ENCODE data around the gene CAMTA1.
A peak's percentile ranks its signal among the peaks of the same experiment; 100 is the strongest.

Gene CAMTA1

GRCh38 chr1:6999826-7000225 lies 214.6 kb downstream of the CAMTA1 start:
- no peak for TF ChIP-seq CTCF (IDR thresholded peaks at IDR 0.05; ENCODE audit: control insufficient read depth, extremely low read depth, insufficient read depth)

GRCh38 chr1:7000720-7001119 lies 215.5 kb downstream of the CAMTA1 start:
- DNase-seq (ENCODE audit: low read depth), result no peak
- TF ChIP-seq CTCF (IDR thresholded peaks at IDR 0.05; ENCODE audit: control insufficient read depth, extremely low read depth, insufficient read depth), result no peak
- no peak overlapping the region for H3K4me3 ChIP-seq (ENCODE audit: low read depth, low read length)

More at GRCh38 chr1:6999826-7000225, 214.6 kb downstream of the CAMTA1 start:
- no peak for DNase-seq (ENCODE audit: low read depth)
- no peak overlapping the region for H3K4me3 ChIP-seq (ENCODE audit: low read depth, low read length)

- H3K4me3 ChIP-seq (ENCODE audit: low read depth, low read length), result no peak overlapping the region
- no peak for DNase-seq (ENCODE audit: low read depth)
Observed at GRCh38 chr1:7002728-7003127, 217.5 kb downstream of the CAMTA1 start.

GRCh38 chr1:7003676-7004075 lies 218.4 kb downstream of the CAMTA1 start:
- no peak for DNase-seq (ENCODE audit: low read depth)
- no peak for TF ChIP-seq CTCF (IDR thresholded peaks at IDR 0.05; ENCODE audit: control insufficient read depth, extremely low read depth, insufficient read depth)
- no peak overlapping the region for H3K4me3 ChIP-seq (ENCODE audit: low read depth, low read length)

More at GRCh38 chr1:7002728-7003127, 217.5 kb downstream of the CAMTA1 start:
- no peak for TF ChIP-seq CTCF (IDR thresholded peaks at IDR 0.05; ENCODE audit: control insufficient read depth, extremely low read depth, insufficient read depth)

GRCh38 chr1:7004181-7004580 lies 218.9 kb downstream of the CAMTA1 start:
- H3K4me3 ChIP-seq (ENCODE audit: low read depth, low read length), result no peak overlapping the region
- DNase-seq (ENCODE audit: low read depth), result peak; percentile 6
- TF ChIP-seq CTCF (IDR thresholded peaks at IDR 0.05; ENCODE audit: control insufficient read depth, extremely low read depth, insufficient read depth), result no peak

- H3K4me3 ChIP-seq (ENCODE audit: low read depth, low read length), result no peak overlapping the region
- no peak for TF ChIP-seq CTCF (IDR thresholded peaks at IDR 0.05; ENCODE audit: control insufficient read depth, extremely low read depth, insufficient read depth)
- DNase-seq (ENCODE audit: low read depth), result no peak
Observed at GRCh38 chr1:7005762-7006161, 220.5 kb downstream of the CAMTA1 start.
